Effector memory CD4-positive, alpha-beta T cell (primary cell): Measurements from ENCODE around the gene DCPS.
"Not testable (repeated sequence)": the region's sequence is repeated elsewhere in the genome, so short reads cannot be mapped to it uniquely, and the experiment has no call there.

Experiments
- DNase-seq, 3 donors: peaks; one replicate each; pipeline ENCODE4 v3.0.0-alpha.2; 2020
- H3K27ac ChIP-seq: 2 replicates; pipeline ENCODE4 v1.7.0; 2013; ENCODE audit warnings: mild to moderate bottlenecking, low read length, moderate library complexity; ENCODE audit not compliant: insufficient read depth, poor library complexity, severe bottlenecking
- H3K27me3 ChIP-seq: replicated peaks from 2 replicates; pipeline ENCODE4 v1.7.0; 2013; ENCODE audit warnings: mild to moderate bottlenecking, low read length; ENCODE audit not compliant: insufficient read depth, control insufficient read depth, poor library complexity, severe bottlenecking
- H3K36me3 ChIP-seq: 2 replicates; pipeline ENCODE4 v1.7.0; 2013; ENCODE audit warnings: mild to moderate bottlenecking, low read length, moderate library complexity; ENCODE audit not compliant: control insufficient read depth, insufficient read depth
- H3K4me1 ChIP-seq: 2 replicates; pipeline ENCODE4 v1.7.0; 2013; ENCODE audit warnings: low read length, mild to moderate bottlenecking; ENCODE audit not compliant: control insufficient read depth, insufficient read depth, poor library complexity, severe bottlenecking
- H3K4me3 ChIP-seq: 2 replicates; pipeline ENCODE4 v1.7.0; 2013; ENCODE audit warnings: low read length, low read depth, mild to moderate bottlenecking; ENCODE audit not compliant: insufficient read depth, poor library complexity, severe bottlenecking
- H3K9me3 ChIP-seq: 2 replicates; pipeline ENCODE4 v1.7.0; 2013; ENCODE audit warnings: mild to moderate bottlenecking, low read length, moderate library complexity; ENCODE audit not compliant: control insufficient read depth

The DCPS gene

GRCh38 chr11:126390272-126390867, 86.5 kb downstream of the DCPS start:
- no peak for DNase-seq
- Histone ChIP-seq H3K27me3 (no peaks in the 10 kb centered on the region), H3K4me1 (no peaks in the 10 kb centered on the region), H3K9me3 (no peaks in the 10 kb centered on the region), H3K36me3 (no peaks in the 10 kb centered on the region), H3K4me3 (no peak overlapping the region), H3K27ac (no peak overlapping the region)

- no peak for DNase-seq
- Histone ChIP-seq H3K27me3 (no peaks in the 10 kb centered on the region), H3K4me3 (no peak overlapping the region), H3K27ac (no peak overlapping the region), H3K4me1 (no peaks in the 10 kb centered on the region), H3K9me3 (no peaks in the 10 kb centered on the region), H3K36me3 (no peaks in the 10 kb centered on the region)
These were observed 87.6 kb downstream of the DCPS start for GRCh38 chr11:126391286-126391954.

GRCh38 chr11:126391970-126392632, 88.2 kb downstream of the DCPS start:
- H3K4me3 ChIP-seq, result no peak overlapping the region
- H3K27ac ChIP-seq, result no peak overlapping the region
- DNase-seq, result no peak
- H3K4me1 ChIP-seq, result no peaks in the 10 kb centered on the region
- no peaks in the 10 kb centered on the region for H3K36me3 ChIP-seq
- H3K9me3 ChIP-seq, result no peaks in the 10 kb centered on the region
- H3K27me3 ChIP-seq, result no peaks in the 10 kb centered on the region

- H3K4me1 ChIP-seq, result no peaks in the 10 kb centered on the region
- H3K9me3 ChIP-seq, result no peaks in the 10 kb centered on the region
- no peak overlapping the region for H3K27ac ChIP-seq
- DNase-seq, result no peak
- H3K36me3 ChIP-seq, result no peaks in the 10 kb centered on the region
- no peak overlapping the region for H3K4me3 ChIP-seq
- no peaks in the 10 kb centered on the region for H3K27me3 ChIP-seq
These were observed 88.8 kb downstream of the DCPS start for GRCh38 chr11:126392633-126393013.

- Histone ChIP-seq H3K4me3 (no peak overlapping the region), H3K4me1 (no peaks in the 10 kb centered on the region), H3K9me3 (no peaks in the 10 kb centered on the region), H3K27ac (no peak overlapping the region), H3K27me3 (no peaks in the 10 kb centered on the region), H3K36me3 (no peaks in the 10 kb centered on the region)
- no peak for DNase-seq
These were observed 89.3 kb downstream of the DCPS start for GRCh38 chr11:126393143-126393542.

GRCh38 chr11:126394036-126394435, 90.2 kb downstream of the DCPS start:
- Histone ChIP-seq H3K4me1 (no peaks in the 10 kb centered on the region), H3K4me3 (no peak overlapping the region), H3K36me3 (no peaks in the 10 kb centered on the region), H3K27ac (no peak overlapping the region), H3K9me3 (no peaks in the 10 kb centered on the region), H3K27me3 (no peaks in the 10 kb centered on the region)
- DNase-seq, result no peak

- not testable (repeated sequence) for H3K4me3 ChIP-seq, H3K36me3 ChIP-seq, H3K27me3 ChIP-seq, DNase-seq, H3K9me3 ChIP-seq, H3K4me1 ChIP-seq, H3K27ac ChIP-seq
These were observed 90.8 kb downstream of the DCPS start for GRCh38 chr11:126394634-126395072.
